ENCODE results near the gene KIAA1328.

DNA sequence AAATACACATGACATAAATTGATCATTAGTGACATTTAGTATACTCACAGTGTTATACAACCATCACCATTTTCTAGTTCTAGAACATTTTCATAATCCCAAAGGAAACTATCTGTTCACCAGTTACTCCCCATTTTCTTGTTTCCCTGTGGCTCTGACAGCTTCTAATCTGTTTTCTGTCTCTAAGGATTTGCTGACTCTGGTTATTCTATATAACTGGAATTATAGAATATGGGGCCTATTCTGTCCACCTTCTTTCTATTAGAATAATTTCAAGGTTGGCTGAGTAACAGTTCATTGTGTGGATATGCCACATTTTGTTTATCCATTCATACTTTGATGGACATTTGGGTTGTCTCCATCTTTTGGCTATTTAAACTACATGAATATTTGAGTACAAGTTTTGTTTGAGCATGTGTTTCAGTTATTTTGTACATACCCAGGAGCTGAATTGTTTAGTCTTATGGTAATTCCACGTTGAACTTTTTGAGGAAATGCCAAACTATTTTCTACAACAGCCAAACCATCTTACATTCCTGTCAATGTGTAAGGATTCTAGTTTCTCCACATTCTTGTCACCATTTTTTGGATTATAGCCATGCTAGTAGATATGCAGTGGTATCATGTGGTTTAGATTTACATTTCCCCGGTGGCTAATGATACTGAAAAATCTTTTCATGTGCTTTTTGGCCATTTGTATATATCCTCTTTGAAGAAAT is 20.5 kb downstream of the KIAA1328 start:
- TF ChIP-seq, protein P1, sequence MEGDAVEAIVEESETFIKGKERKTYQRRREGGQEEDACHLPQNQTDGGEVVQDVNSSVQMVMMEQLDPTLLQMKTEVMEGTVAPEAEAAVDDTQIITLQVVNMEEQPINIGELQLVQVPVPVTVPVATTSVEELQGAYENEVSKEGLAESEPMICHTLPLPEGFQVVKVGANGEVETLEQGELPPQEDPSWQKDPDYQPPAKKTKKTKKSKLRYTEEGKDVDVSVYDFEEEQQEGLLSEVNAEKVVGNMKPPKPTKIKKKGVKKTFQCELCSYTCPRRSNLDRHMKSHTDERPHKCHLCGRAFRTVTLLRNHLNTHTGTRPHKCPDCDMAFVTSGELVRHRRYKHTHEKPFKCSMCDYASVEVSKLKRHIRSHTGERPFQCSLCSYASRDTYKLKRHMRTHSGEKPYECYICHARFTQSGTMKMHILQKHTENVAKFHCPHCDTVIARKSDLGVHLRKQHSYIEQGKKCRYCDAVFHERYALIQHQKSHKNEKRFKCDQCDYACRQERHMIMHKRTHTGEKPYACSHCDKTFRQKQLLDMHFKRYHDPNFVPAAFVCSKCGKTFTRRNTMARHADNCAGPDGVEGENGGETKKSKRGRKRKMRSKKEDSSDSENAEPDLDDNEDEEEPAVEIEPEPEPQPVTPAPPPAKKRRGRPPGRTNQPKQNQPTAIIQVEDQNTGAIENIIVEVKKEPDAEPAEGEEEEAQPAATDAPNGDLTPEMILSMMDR (IDR thresholded peaks at IDR 0.05), result no peak
- no peak for TF ChIP-seq POLR2A (IDR thresholded peaks at IDR 0.05)
